ENCODE measurements around the gene SSTR4.

SSTR4 gene

GRCh38 chr20:23065266-23066201 is 30.4 kb downstream of the SSTR4 start:
- DNase-seq (ENCODE audit: low spot score) = no peak
- in situ Hi-C loops (cut with MboI; ENCODE audit: low sequenced_read_pairs, unreplicated experiment) = no loop called here

GRCh38 chr20:23066772-23067171 is 31.7 kb downstream of the SSTR4 start:
- no peak for TF ChIP-seq CTCF (IDR thresholded peaks at IDR 0.05; ENCODE audit: borderline replicate concordance, control extremely low read depth, extremely low read depth, insufficient read depth, missing control alignments)
- in situ Hi-C loops (cut with MboI; ENCODE audit: low sequenced_read_pairs, unreplicated experiment) = no loop called here
- DNase-seq (ENCODE audit: low spot score) = no peak

More at GRCh38 chr20:23065266-23066201, 30.4 kb downstream of the SSTR4 start:
- no peak for TF ChIP-seq CTCF (IDR thresholded peaks at IDR 0.05; ENCODE audit: borderline replicate concordance, control extremely low read depth, extremely low read depth, insufficient read depth, missing control alignments)

GRCh38 chr20:23068283-23068682 is 33.2 kb downstream of the SSTR4 start:
- no peak for TF ChIP-seq CTCF (IDR thresholded peaks at IDR 0.05; ENCODE audit: borderline replicate concordance, control extremely low read depth, extremely low read depth, insufficient read depth, missing control alignments)
- no peak for DNase-seq (ENCODE audit: low spot score)
- in situ Hi-C loops (cut with MboI; ENCODE audit: low sequenced_read_pairs, unreplicated experiment) = no loop called here

- TF ChIP-seq CTCF (IDR thresholded peaks at IDR 0.05; ENCODE audit: borderline replicate concordance, control extremely low read depth, extremely low read depth, insufficient read depth, missing control alignments) = no peak
- in situ Hi-C loops (cut with MboI; ENCODE audit: low sequenced_read_pairs, unreplicated experiment) = no loop called here
- no peak for DNase-seq (ENCODE audit: low spot score)
Measured at GRCh38 chr20:23069108-23069507, 34.0 kb downstream of the SSTR4 start.

- no peak for TF ChIP-seq CTCF (IDR thresholded peaks at IDR 0.05; ENCODE audit: borderline replicate concordance, control extremely low read depth, extremely low read depth, insufficient read depth, missing control alignments)
- no peak for DNase-seq (ENCODE audit: low spot score)
- in situ Hi-C loops (cut with MboI; ENCODE audit: low sequenced_read_pairs, unreplicated experiment) = no loop called here
Measured at GRCh38 chr20:23071398-23071797, 36.3 kb downstream of the SSTR4 start.

GRCh38 chr20:23071996-23072395 is 36.9 kb downstream of the SSTR4 start:
- in situ Hi-C loops (cut with MboI; ENCODE audit: low sequenced_read_pairs, unreplicated experiment) = no loop called here
- TF ChIP-seq CTCF (IDR thresholded peaks at IDR 0.05; ENCODE audit: borderline replicate concordance, control extremely low read depth, extremely low read depth, insufficient read depth, missing control alignments) = no peak
- DNase-seq (ENCODE audit: low spot score) = no peak
